ENCODE data around the gene USP21. TPM values are rescaled to one million over a fixed set of nuclear protein-coding genes. Genes with fewer than 3 reads are reported as not detected.

USP21 gene
- total and polyA plus RNA-seq, 2 of the 13 experiments (the other 11 are each of a cell fraction or from before 2014, with no cell fraction given), result 10.1 to 33.1 TPM

DNA sequence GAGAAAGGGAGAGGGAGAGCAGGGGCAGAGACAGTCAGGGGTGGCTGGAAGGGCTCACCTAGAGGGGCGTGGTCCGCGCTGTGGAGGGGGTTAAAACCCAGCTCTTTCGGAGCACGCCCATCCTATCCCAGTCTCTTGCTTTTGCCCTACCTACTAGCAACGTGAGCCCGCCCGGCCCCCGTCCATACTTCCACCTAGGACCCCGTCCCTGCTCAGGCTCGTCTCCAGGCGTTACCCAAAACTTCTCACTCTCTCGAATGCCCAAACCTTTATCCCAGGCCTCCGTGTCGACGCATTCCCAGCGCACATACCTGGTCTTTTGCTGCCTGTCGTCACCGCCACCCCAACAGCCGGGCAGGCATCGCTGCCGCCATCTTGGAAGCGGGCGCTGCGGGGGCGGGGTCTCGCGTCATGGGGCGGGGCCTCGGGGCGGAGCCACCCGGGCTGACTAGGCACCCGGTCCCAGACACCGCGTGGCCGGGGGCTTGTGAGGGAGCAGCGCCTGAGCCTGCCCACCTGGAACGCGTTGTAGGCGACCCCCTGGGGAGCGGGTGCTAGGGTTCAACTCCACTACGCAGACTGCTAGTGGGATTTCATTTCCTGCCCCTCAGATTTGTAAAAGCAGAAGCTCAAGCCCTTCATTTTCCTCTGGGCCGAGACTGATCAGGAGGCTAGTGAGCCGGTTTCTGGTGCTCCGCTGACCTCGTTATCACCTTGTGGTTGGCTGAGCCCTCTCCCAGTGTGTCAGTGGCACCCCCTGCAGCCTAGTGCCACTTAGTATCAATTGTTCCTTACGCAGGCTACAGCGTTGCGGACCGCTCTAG, 18.0 kb downstream of the USP21 start, which contains the start of gene B4GALT3 (continued):
- TF ChIP-seq, protein P1, sequence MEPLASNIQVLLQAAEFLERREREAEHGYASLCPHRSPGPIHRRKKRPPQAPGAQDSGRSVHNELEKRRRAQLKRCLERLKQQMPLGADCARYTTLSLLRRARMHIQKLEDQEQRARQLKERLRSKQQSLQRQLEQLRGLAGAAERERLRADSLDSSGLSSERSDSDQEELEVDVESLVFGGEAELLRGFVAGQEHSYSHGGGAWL (CRISPR knock-in tag; IDR thresholded peaks at IDR 0.05), result peak; percentile 90
- 0 out of 2 replicates have a peak, but pooled peaks have one; percentile 35 for TF ChIP-seq TBX3 (IDR thresholded peaks at IDR 0.05; ENCODE audit: borderline replicate concordance)
- no peak for TF ChIP-seq ZKSCAN8 (CRISPR knock-in tag; IDR thresholded peaks at IDR 0.05; ENCODE audit: borderline replicate concordance)
- TF ChIP-seq NCOA2 (CRISPR knock-in tag; IDR thresholded peaks at IDR 0.05), result peak; percentile 41; the same call in 1 of the 2 replicates
- TF ChIP-seq YY1 (IDR thresholded peaks at IDR 0.05; ENCODE audit: insufficient read depth, insufficient replicate concordance, low read depth, low read length), result peak; percentile 99
- TF ChIP-seq, protein P2, sequence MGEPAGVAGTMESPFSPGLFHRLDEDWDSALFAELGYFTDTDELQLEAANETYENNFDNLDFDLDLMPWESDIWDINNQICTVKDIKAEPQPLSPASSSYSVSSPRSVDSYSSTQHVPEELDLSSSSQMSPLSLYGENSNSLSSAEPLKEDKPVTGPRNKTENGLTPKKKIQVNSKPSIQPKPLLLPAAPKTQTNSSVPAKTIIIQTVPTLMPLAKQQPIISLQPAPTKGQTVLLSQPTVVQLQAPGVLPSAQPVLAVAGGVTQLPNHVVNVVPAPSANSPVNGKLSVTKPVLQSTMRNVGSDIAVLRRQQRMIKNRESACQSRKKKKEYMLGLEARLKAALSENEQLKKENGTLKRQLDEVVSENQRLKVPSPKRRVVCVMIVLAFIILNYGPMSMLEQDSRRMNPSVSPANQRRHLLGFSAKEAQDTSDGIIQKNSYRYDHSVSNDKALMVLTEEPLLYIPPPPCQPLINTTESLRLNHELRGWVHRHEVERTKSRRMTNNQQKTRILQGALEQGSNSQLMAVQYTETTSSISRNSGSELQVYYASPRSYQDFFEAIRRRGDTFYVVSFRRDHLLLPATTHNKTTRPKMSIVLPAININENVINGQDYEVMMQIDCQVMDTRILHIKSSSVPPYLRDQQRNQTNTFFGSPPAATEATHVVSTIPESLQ (CRISPR knock-in tag; conservative IDR thresholded peaks at IDR 0.05), result peak; percentile 89
- 0 out of 2 replicates have a peak, but pooled peaks have one; percentile 76 for TF ChIP-seq KLF6 (CRISPR knock-in tag; IDR thresholded peaks at IDR 0.05)
- no peak for TF ChIP-seq CENPT (CRISPR knock-in tag; IDR thresholded peaks at IDR 0.05; ENCODE audit: low read depth)
- TF ChIP-seq, protein P3, sequence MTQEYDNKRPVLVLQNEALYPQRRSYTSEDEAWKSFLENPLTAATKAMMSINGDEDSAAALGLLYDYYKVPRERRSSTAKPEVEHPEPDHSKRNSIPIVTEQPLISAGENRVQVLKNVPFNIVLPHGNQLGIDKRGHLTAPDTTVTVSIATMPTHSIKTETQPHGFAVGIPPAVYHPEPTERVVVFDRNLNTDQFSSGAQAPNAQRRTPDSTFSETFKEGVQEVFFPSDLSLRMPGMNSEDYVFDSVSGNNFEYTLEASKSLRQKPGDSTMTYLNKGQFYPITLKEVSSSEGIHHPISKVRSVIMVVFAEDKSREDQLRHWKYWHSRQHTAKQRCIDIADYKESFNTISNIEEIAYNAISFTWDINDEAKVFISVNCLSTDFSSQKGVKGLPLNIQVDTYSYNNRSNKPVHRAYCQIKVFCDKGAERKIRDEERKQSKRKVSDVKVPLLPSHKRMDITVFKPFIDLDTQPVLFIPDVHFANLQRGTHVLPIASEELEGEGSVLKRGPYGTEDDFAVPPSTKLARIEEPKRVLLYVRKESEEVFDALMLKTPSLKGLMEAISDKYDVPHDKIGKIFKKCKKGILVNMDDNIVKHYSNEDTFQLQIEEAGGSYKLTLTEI (CRISPR knock-in tag; conservative IDR thresholded peaks at IDR 0.05), result no peak
- TF ChIP-seq HOXA3 (CRISPR knock-in tag; IDR thresholded peaks at IDR 0.05), result peak; percentile 98
- TF ChIP-seq, protein P4, sequence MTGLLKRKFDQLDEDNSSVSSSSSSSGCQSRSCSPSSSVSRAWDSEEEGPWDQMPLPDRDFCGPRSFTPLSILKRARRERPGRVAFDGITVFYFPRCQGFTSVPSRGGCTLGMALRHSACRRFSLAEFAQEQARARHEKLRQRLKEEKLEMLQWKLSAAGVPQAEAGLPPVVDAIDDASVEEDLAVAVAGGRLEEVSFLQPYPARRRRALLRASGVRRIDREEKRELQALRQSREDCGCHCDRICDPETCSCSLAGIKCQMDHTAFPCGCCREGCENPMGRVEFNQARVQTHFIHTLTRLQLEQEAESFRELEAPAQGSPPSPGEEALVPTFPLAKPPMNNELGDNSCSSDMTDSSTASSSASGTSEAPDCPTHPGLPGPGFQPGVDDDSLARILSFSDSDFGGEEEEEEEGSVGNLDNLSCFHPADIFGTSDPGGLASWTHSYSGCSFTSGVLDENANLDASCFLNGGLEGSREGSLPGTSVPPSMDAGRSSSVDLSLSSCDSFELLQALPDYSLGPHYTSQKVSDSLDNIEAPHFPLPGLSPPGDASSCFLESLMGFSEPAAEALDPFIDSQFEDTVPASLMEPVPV (CRISPR knock-in tag; IDR thresholded peaks at IDR 0.05), result peak; percentile 86
- no peak; the same call in 1 of the 2 replicates for TF ChIP-seq ZBTB42 (CRISPR knock-in tag; IDR thresholded peaks at IDR 0.05)
- no peak for TF ChIP-seq ZNF329 (CRISPR knock-in tag; IDR thresholded peaks at IDR 0.05; ENCODE audit: low read depth)
- TF ChIP-seq CEBPG (CRISPR knock-in tag; IDR thresholded peaks at IDR 0.05), result 0 out of 2 replicates have a peak, but pooled peaks have one; percentile 22
- TF ChIP-seq, protein P5, sequence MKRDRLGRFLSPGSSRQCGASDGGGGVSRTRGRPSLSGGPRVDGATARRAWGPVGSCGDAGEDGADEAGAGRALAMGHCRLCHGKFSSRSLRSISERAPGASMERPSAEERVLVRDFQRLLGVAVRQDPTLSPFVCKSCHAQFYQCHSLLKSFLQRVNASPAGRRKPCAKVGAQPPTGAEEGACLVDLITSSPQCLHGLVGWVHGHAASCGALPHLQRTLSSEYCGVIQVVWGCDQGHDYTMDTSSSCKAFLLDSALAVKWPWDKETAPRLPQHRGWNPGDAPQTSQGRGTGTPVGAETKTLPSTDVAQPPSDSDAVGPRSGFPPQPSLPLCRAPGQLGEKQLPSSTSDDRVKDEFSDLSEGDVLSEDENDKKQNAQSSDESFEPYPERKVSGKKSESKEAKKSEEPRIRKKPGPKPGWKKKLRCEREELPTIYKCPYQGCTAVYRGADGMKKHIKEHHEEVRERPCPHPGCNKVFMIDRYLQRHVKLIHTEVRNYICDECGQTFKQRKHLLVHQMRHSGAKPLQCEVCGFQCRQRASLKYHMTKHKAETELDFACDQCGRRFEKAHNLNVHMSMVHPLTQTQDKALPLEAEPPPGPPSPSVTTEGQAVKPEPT (CRISPR knock-in tag; IDR thresholded peaks at IDR 0.05; ENCODE audit: low read depth), result peak; percentile 71
- TF ChIP-seq, protein P6, sequence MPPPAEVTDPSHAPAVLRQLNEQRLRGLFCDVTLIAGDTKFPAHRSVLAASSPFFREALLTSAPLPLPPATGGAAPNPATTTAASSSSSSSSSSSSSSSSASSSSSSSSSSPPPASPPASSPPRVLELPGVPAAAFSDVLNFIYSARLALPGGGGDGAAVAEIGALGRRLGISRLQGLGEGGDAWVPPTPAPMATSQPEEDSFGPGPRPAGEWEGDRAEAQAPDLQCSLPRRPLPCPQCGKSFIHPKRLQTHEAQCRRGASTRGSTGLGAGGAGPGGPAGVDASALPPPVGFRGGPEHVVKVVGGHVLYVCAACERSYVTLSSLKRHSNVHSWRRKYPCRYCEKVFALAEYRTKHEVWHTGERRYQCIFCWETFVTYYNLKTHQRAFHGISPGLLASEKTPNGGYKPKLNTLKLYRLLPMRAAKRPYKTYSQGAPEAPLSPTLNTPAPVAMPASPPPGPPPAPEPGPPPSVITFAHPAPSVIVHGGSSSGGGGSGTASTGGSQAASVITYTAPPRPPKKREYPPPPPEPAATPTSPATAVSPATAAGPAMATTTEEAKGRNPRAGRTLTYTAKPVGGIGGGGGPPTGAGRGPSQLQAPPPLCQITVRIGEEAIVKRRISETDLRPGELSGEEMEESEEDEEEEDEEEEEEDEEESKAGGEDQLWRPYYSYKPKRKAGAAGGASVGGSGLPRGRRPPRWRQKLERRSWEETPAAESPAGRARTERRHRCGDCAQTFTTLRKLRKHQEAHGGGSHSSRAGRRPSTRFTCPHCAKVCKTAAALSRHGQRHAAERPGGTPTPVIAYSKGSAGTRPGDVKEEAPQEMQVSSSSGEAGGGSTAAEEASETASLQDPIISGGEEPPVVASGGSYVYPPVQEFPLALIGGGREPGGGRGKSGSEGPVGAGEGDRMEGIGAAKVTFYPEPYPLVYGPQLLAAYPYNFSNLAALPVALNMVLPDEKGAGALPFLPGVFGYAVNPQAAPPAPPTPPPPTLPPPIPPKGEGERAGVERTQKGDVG (CRISPR knock-in tag; IDR thresholded peaks at IDR 0.05; ENCODE audit: borderline replicate concordance), result 0 out of 2 replicates have a peak, but pooled peaks have one; percentile 39
